ENCODE results near the gene NKG7. TPM values are rescaled to one million over a fixed set of nuclear protein-coding genes. Genes with fewer than 3 reads are reported as not detected.
A peak's percentile ranks its signal among the peaks of the same experiment; 100 is the strongest.

Gene NKG7
- total and polyA plus RNA-seq, 2 of the 13 experiments (the other 11 are each of a cell fraction or from before 2014, with no cell fraction given), result 0.40 TPM; not detected in 1

GRCh38 chr19:51354742-51355148 lies 17.7 kb downstream of the NKG7 start (continued):
- no peak for TF ChIP-seq ZNF10 (CRISPR knock-in tag; IDR thresholded peaks at IDR 0.05; ENCODE audit: borderline replicate concordance, low read depth)
- TF ChIP-seq ZNF687 (CRISPR knock-in tag; IDR thresholded peaks at IDR 0.05), result no peak
- TF ChIP-seq ZNF891 (CRISPR knock-in tag; IDR thresholded peaks at IDR 0.05), result no peak
- TF ChIP-seq STAG1 (CRISPR knock-in tag; IDR thresholded peaks at IDR 0.05), result no peak
- TF ChIP-seq ZNF674 (CRISPR knock-in tag; IDR thresholded peaks at IDR 0.05; ENCODE audit: low read depth), result no peak
- no peak for TF ChIP-seq TBL1XR1 (IDR thresholded peaks at IDR 0.05; ENCODE audit: borderline replicate concordance, low read length, partially characterized antibody)
- no peak for TF ChIP-seq ZNF530 (CRISPR knock-in tag; IDR thresholded peaks at IDR 0.05; ENCODE audit: low read depth)
- no peak for TF ChIP-seq NFRKB (IDR thresholded peaks at IDR 0.05)
- TF ChIP-seq HMGXB4 (CRISPR knock-in tag; IDR thresholded peaks at IDR 0.05; ENCODE audit: borderline replicate concordance in 1 of 2, low read depth in 1 of 2), result no peak
- peak; percentile 12; the same call in 1 of the 2 replicates for TF ChIP-seq ZNF766 (CRISPR knock-in tag; IDR thresholded peaks at IDR 0.05; ENCODE audit: borderline replicate concordance)
- no peak for TF ChIP-seq NFYB (CRISPR knock-in tag; IDR thresholded peaks at IDR 0.05)
- 0 out of 2 replicates have a peak, but pooled peaks have one; percentile 63 for TF ChIP-seq PATZ1 (CRISPR knock-in tag; IDR thresholded peaks at IDR 0.05)
- TF ChIP-seq ARNTL (CRISPR knock-in tag; IDR thresholded peaks at IDR 0.05), result peak; percentile 75
- no peak for TF ChIP-seq ZBTB3 (CRISPR knock-in tag; IDR thresholded peaks at IDR 0.05; ENCODE audit: borderline replicate concordance, low read depth)
- TF ChIP-seq CENPX (CRISPR knock-in tag; IDR thresholded peaks at IDR 0.05), result no peak

All from HepG2 (cell line).